Stimulated activated CD4-positive, alpha-beta T cell treated with anti-CD3 and anti-CD28 coated beads, Interleukin-12 subunit alpha, Interleukin-12 subunit beta, amount 100 ng/mL, for 4 hours (primary cell): ENCODE measurements around the gene CPA1.

Source experiments
- DNase-seq: peaks from one replicate; pipeline ENCODE4 v3.0.0-alpha.2; 2020

CPA1 gene

GRCh38 chr7:130397051-130397757, 16.9 kb downstream of the CPA1 start:
- no peak for DNase-seq

GRCh38 chr7:130397758-130398073, 17.4 kb downstream of the CPA1 start:
- no peak for DNase-seq

- DNase-seq = no peak
Observed at GRCh38 chr7:130398526-130399090, 18.3 kb downstream of the CPA1 start.

GRCh38 chr7:130400120-130400572, 19.9 kb downstream of the CPA1 start:
- DNase-seq = no peak

GRCh38 chr7:130401101-130401500, 20.8 kb downstream of the CPA1 start:
- no peak for DNase-seq

- no peak for DNase-seq
Observed at GRCh38 chr7:130401578-130401977, 21.3 kb downstream of the CPA1 start.

- DNase-seq = no peak
Observed at GRCh38 chr7:130405003-130405402, 24.7 kb downstream of the CPA1 start.

- DNase-seq = no peak
Observed at GRCh38 chr7:130409067-130409711, 28.9 kb downstream of the CPA1 start.

- no peak for DNase-seq
Observed at GRCh38 chr7:130409712-130410072, 29.4 kb downstream of the CPA1 start.

GRCh38 chr7:130410868-130411541, 30.7 kb downstream of the CPA1 start:
- no peak for DNase-seq

- no peak for DNase-seq
Observed at GRCh38 chr7:130413201-130413600, 32.9 kb downstream of the CPA1 start.

- no peak for DNase-seq
Observed at GRCh38 chr7:130415006-130415405, 34.7 kb downstream of the CPA1 start.

GRCh38 chr7:130417213-130417612, 36.9 kb downstream of the CPA1 start:
- no peak for DNase-seq

- DNase-seq = no peak
Observed at GRCh38 chr7:130418306-130418705, 38.0 kb downstream of the CPA1 start.

- no peak for DNase-seq
Observed at GRCh38 chr7:130419658-130420057, 39.4 kb downstream of the CPA1 start.

- no peak for DNase-seq
Observed at GRCh38 chr7:130420943-130421578, 40.8 kb downstream of the CPA1 start.

GRCh38 chr7:130421684-130422083, 41.4 kb downstream of the CPA1 start:
- DNase-seq = no peak

- no peak for DNase-seq
Observed at GRCh38 chr7:130423501-130424037, 43.3 kb downstream of the CPA1 start.

- DNase-seq = no peak
Observed at GRCh38 chr7:130425796-130426195, 45.5 kb downstream of the CPA1 start.

- no peak for DNase-seq
Observed at GRCh38 chr7:130426564-130426963, 46.3 kb downstream of the CPA1 start.

GRCh38 chr7:130429019-130429418, 48.7 kb downstream of the CPA1 start:
- DNase-seq = no peak

- no peak for DNase-seq
Observed at GRCh38 chr7:130430115-130430514, 49.8 kb downstream of the CPA1 start.
